Purkinje cell (primary cell): Measurements from ENCODE around the gene VEGFD. TPM values are rescaled to one million over a fixed set of nuclear protein-coding genes. Genes with fewer than 3 reads are reported as not detected.

Source experiments
- polyA plus RNA-seq: library from polyadenylated mRNA; unstranded; fragments of >200 nt; fragmentation: Nextera tagmentation; gene quantifications from 2 replicates; pipeline ENCODE4 v1.2.1, GENCODE V29; 2014

Gene VEGFD
- polyA plus RNA-seq = not detected in 2 replicates

GRCh38 chrX:15384304-15384703 lies at the start of gene VEGFD:
VEGFD (minus strand) TSS chrX:15384413; CDS start chrX:15383946, 467 bp downstream.

GRCh38 chrX:15335135-15336022 lies 48.8 kb downstream of the VEGFD start, which contains the start of gene PIGA:
PIGA (minus strand) TSS chrX:15335523; CDS start chrX:15331930, 3,593 bp downstream.

GRCh38 chrX:15315509-15315908 lies 68.7 kb downstream of the VEGFD start, which contains the start of gene ASB11:
ASB11 (minus strand) TSS chrX:15315640; CDS start chrX:15315605, 35 bp downstream.

Other genes with a start within 250 kb of the VEGFD start
- gene ASB9, start 114.3 kb downstream of the VEGFD start, polyA plus RNA-seq = not detected in 2 replicates
- gene ASB11, start 68.8 kb downstream of the VEGFD start, polyA plus RNA-seq = not detected in 2 replicates
- gene PIGA, start 48.9 kb downstream of the VEGFD start, polyA plus RNA-seq = 3.7 and 3.8 TPM in 2 replicates
- gene PIR, start 108.9 kb upstream of the VEGFD start, polyA plus RNA-seq = 15.7 and 17.2 TPM in 2 replicates
- not detected in 2 replicates for gene BMX, start 116.4 kb upstream of the VEGFD start, polyA plus RNA-seq
- gene ACE2, start 216.5 kb upstream of the VEGFD start, polyA plus RNA-seq = 0.98 TPM in 1 of 2 replicates, not detected in the other